IMR-90 (cell line): ENCODE results near the gene RLIM. TPM values are rescaled to one million over a fixed set of nuclear protein-coding genes. Genes with fewer than 3 reads are reported as not detected.

Experiments used
- ATAC-seq: fragments of 200-7000 bp; cut with Tn5 transposase; 2 replicates; pipeline ENCODE4 v1.9.1; 2020; ENCODE audit warnings: low read depth, mild to moderate bottlenecking, moderate library complexity
- BruUV-seq: library from RNA; stranded (reverse); fragments of 400-500 nt; replicated peaks from 2 replicates; lab custom pipeline; 2021; lab: Mats Ljungman, UMichigan
- CTCF ChIA-PET: fragments of 300-600 bp; formaldehyde crosslinking; extraction: SDS; loops from one replicate; lab custom pipeline; 2021; ENCODE audit warnings: antibody characterized with exemption; lab: Yijun Ruan, JAX
- POLR2A ChIA-PET: fragments of 300-600 bp; sonication (Branson Sonifier 250); formaldehyde crosslinking; loops from one replicate; lab custom pipeline; 2022; ENCODE audit warnings: antibody characterized with exemption; ENCODE audit not compliant: unreplicated experiment; lab: Charles Lee
- DNase-seq: peaks from one replicate; pipeline ENCODE4 v3.0.0; 2013
- H2AFZ ChIP-seq: replicated peaks from 2 replicates; pipeline ENCODE3; 2013; ENCODE audit warnings: low read length, mild to moderate bottlenecking; ENCODE audit not compliant: poor library complexity
- H2AK5ac ChIP-seq: 2 replicates; pipeline ENCODE4 v1.6.1; 2013; ENCODE audit warnings: low read depth, low read length, inconsistent platforms
- H2AK9ac ChIP-seq: replicated peaks from 2 replicates; pipeline ENCODE3; 2013; ENCODE audit warnings: mild to moderate bottlenecking, low read depth, low read length, moderate library complexity; ENCODE audit not compliant: poor library complexity
- H2BK120ac ChIP-seq: 2 replicates; pipeline ENCODE4 v1.6.1; 2013; ENCODE audit warnings: low read depth, low read length, inconsistent platforms
- H2BK15ac ChIP-seq: 3 replicates; pipeline ENCODE4 v1.6.1; 2013; ENCODE audit warnings: low read depth, low read length, inconsistent platforms
- H2BK20ac ChIP-seq: 2 replicates; pipeline ENCODE4 v1.6.1; 2013; ENCODE audit warnings: low read depth, mild to moderate bottlenecking, inconsistent platforms, low read length, moderate library complexity
- H2BK5ac ChIP-seq: 2 replicates; pipeline ENCODE4 v1.6.1; 2013; ENCODE audit warnings: mild to moderate bottlenecking, low read depth, low read length, inconsistent platforms; ENCODE audit not compliant: poor library complexity, severe bottlenecking
- H3K14ac ChIP-seq: replicated peaks from 2 replicates; pipeline ENCODE4 v1.6.1; 2013; ENCODE audit warnings: low read depth, low read length, inconsistent platforms
- H3K18ac ChIP-seq: 2 replicates; pipeline ENCODE4 v1.6.1; 2013; ENCODE audit warnings: low read depth, low read length, control low read depth
- H3K23ac ChIP-seq: 2 replicates; pipeline ENCODE4 v1.6.1; 2013; ENCODE audit warnings: low read depth, low read length, inconsistent platforms
- H3K27ac ChIP-seq: 2 replicates; pipeline ENCODE4 v1.5.1; 2013; ENCODE audit warnings: mild to moderate bottlenecking, control low read depth, low read length; ENCODE audit not compliant: insufficient read depth
- H3K27me3 ChIP-seq: 2 replicates; pipeline ENCODE4 v1.6.1; 2013; ENCODE audit warnings: low read length; ENCODE audit not compliant: control insufficient read depth, insufficient read depth
- H3K36me3 ChIP-seq: 2 replicates; pipeline ENCODE4 v1.6.1; 2013; ENCODE audit warnings: low read length, mixed read lengths; ENCODE audit not compliant: control insufficient read depth, insufficient read depth
- H3K4ac ChIP-seq: 2 replicates; pipeline ENCODE4 v1.6.1; 2013; ENCODE audit warnings: low read depth, low read length, inconsistent platforms
- H3K4me1 ChIP-seq: 2 replicates; pipeline ENCODE4 v1.6.1; 2013; ENCODE audit warnings: low read length, mixed read lengths; ENCODE audit not compliant: control insufficient read depth, insufficient read depth
- H3K4me2 ChIP-seq: 2 replicates; pipeline ENCODE4 v1.6.1; 2013; ENCODE audit warnings: low read depth, mild to moderate bottlenecking, control low read depth, low read length, moderate library complexity
- H3K4me3 ChIP-seq: 2 replicates; pipeline ENCODE4 v1.5.1; 2013; ENCODE audit warnings: low read depth, mild to moderate bottlenecking, control low read depth, low read length, moderate library complexity; ENCODE audit not compliant: insufficient read depth
- H3K56ac ChIP-seq: 2 replicates; pipeline ENCODE4 v1.6.1; 2013; ENCODE audit warnings: low read length, inconsistent platforms; ENCODE audit not compliant: insufficient read depth; ENCODE audit errors: extremely low read depth
- H3K79me1 ChIP-seq, 2 experiments: 2 replicates each; pipeline ENCODE4 v1.6.1; 2013; ENCODE audit warnings: low read length in 2 of 2, inconsistent platforms in 1 of 2, low read depth in 1 of 2
- H3K9ac ChIP-seq: 2 replicates; pipeline ENCODE4 v1.6.1; 2013; ENCODE audit warnings: low read depth, low read length, control low read depth
- H3K9me1 ChIP-seq: 2 replicates; pipeline ENCODE4 v1.6.1; 2013; ENCODE audit warnings: low read length, inconsistent platforms; ENCODE audit not compliant: insufficient read depth
- H3K9me3 ChIP-seq: 2 replicates; pipeline ENCODE4 v1.6.1; 2013; ENCODE audit warnings: low read length; ENCODE audit not compliant: control insufficient read depth, insufficient read depth
- H4K20me1 ChIP-seq: 2 replicates; pipeline ENCODE4 v1.6.1; 2013; ENCODE audit warnings: low read length, inconsistent platforms; ENCODE audit not compliant: insufficient read depth
- H4K5ac ChIP-seq: 2 replicates; pipeline ENCODE4 v1.6.1; 2013; ENCODE audit warnings: mild to moderate bottlenecking, low read depth, low read length, control low read depth
- H4K8ac ChIP-seq, 2 experiments: 2 replicates each; pipeline ENCODE4 v1.6.1; 2013; ENCODE audit warnings: low read depth in 2 of 2, low read length in 2 of 2, control low read depth in 1 of 2, inconsistent platforms in 1 of 2
- H4K91ac ChIP-seq: 2 replicates; pipeline ENCODE4 v1.6.1; 2013; ENCODE audit warnings: low read depth, low read length, inconsistent platforms; ENCODE audit not compliant: insufficient read depth
- BHLHE40 ChIP-seq: fragments of 150-350 bp; IDR thresholded peaks from 2 replicates; pipeline ENCODE4 v1.6.1; 2016; ENCODE audit warnings: mild to moderate bottlenecking, low read depth, low read length
- CEBPB ChIP-seq: IDR thresholded peaks from 2 replicates; pipeline ENCODE4 v1.6.1; 2012; ENCODE audit warnings: low read depth, low read length, improper control_type of control experiment
- CHD1 ChIP-seq: IDR thresholded peaks from 2 replicates; pipeline ENCODE4 v1.6.1; 2012; ENCODE audit warnings: low read depth, low read length, improper control_type of control experiment
- ELK1 ChIP-seq: fragments of 150-350 bp; IDR thresholded peaks from 2 replicates; pipeline ENCODE4 v1.6.1; 2016; ENCODE audit warnings: low read depth, mild to moderate bottlenecking, low read length, moderate library complexity, borderline replicate concordance
- FOS ChIP-seq: fragments of 150-350 bp; IDR thresholded peaks from 2 replicates; pipeline ENCODE4 v1.6.1; 2016; ENCODE audit warnings: low read depth, low read length
- MAFK ChIP-seq: IDR thresholded peaks from 2 replicates; pipeline ENCODE4 v1.6.1; 2012; ENCODE audit warnings: low read depth, low read length, improper control_type of control experiment
- MAZ ChIP-seq: IDR thresholded peaks from 2 replicates; pipeline ENCODE4 v1.6.1; 2012; ENCODE audit warnings: low read depth, mild to moderate bottlenecking, low read length, improper control_type of control experiment, moderate library complexity, borderline replicate concordance
- MXI1 ChIP-seq: IDR thresholded peaks from 2 replicates; pipeline ENCODE4 v1.6.1; 2012; ENCODE audit warnings: low read depth, mild to moderate bottlenecking, low read length, moderate library complexity, borderline replicate concordance
- NFE2L2 ChIP-seq: fragments of 150-350 bp; IDR thresholded peaks from 2 replicates; pipeline ENCODE4 v1.6.1; 2016; ENCODE audit warnings: low read depth, mild to moderate bottlenecking, low read length
- RCOR1 ChIP-seq: IDR thresholded peaks from 2 replicates; pipeline ENCODE4 v1.6.1; 2012; ENCODE audit warnings: mild to moderate bottlenecking, low read length, improper control_type of control experiment; ENCODE audit not compliant: insufficient replicate concordance
- RFX5 ChIP-seq: IDR thresholded peaks from 2 replicates; pipeline ENCODE4 v1.8.0; 2012; ENCODE audit warnings: low read depth, mild to moderate bottlenecking, low read length, moderate library complexity
- SMC3 ChIP-seq: fragments of 150-350 bp; IDR thresholded peaks from 2 replicates; pipeline ENCODE4 v1.6.1; 2016; ENCODE audit warnings: low read depth, mild to moderate bottlenecking, antibody characterized with exemption, low read length, moderate library complexity
- dilution Hi-C: fragments of 300-500 bp; cut with HindIII; formaldehyde crosslinking; loops from one replicate; pipeline ENCODE4 v1.14.3; 2018; ENCODE audit warnings: low sequenced_read_pairs; ENCODE audit not compliant: unreplicated experiment
- in situ Hi-C: fragments of 300-500 bp; cut with MboI; formaldehyde crosslinking; loops from 3 replicates; pipeline ENCODE4 v1.14.3; 2019; ENCODE audit warnings: low sequenced_read_pairs, inconsistent platforms, mixed read lengths
- intact Hi-C: fragments of 100-400 bp; cut with micrococcal nuclease; formaldehyde crosslinking; loops from 2 replicates; pipeline ENCODE4 v1.10.0; 2022
- polyA plus RNA-seq, 3 experiments: library from polyadenylated mRNA; depleted of rRNA; stranded (reverse); fragments of >200 nt; gene quantifications; 2 replicates each; pipeline ENCODE4 v1.2.3, GENCODE V29; 2012; ENCODE audit warnings: low replicate concordance in 1 of 3
- total RNA-seq: library from RNA; depleted of rRNA; stranded (reverse); fragments of >200 nt; gene quantifications from 2 replicates; pipeline ENCODE4 v1.2.3, GENCODE V29; 2012
- TF ChIP-seq, protein P1 (sequence below): conservative IDR thresholded peaks from 2 replicates; pipeline ENCODE4 v1.5.1; 2012; ENCODE audit warnings: mild to moderate bottlenecking, low read depth, low read length, improper control_type of control experiment

RLIM gene
- total and polyA plus RNA-seq, 2 of the 4 experiments (the other 2 are of a cell fraction): 9.4 to 77.4 TPM

GRCh38 chrX:74606799-74607198 lies 7.6 kb downstream of the RLIM start (continued):
- TF ChIP-seq ELK1: no peak
- TF ChIP-seq CEBPB: no peak
- no peak for TF ChIP-seq MAFK
- no peak for TF ChIP-seq RFX5
- no peak for TF ChIP-seq BHLHE40

DNA sequence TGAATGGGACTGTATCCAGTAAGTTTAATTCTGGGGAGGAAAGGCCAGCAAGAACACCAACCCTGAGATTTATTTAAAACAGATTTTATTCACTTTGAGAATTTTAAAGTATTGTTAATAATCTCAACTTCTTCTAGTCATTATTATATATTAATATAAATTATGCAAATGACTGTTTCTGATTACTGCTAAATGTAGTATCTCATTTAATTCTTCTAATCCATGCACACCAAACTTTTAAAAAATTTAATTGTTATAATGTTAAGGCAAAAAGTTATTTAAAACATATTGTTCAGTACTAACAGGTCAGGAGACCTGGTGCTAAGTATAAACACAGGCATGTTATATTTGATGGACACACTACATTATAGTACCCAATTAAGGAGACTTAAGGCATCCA lies 8.1 kb downstream of the RLIM start:
- H3K4me1 ChIP-seq: 0 out of 2 replicates have a peak, but pooled peaks cover 2% of the 10 kb centered on the region
- H2BK20ac ChIP-seq: no peak overlapping the region
- H2BK120ac ChIP-seq: no peak overlapping the region
- H3K18ac ChIP-seq: no peak overlapping the region
- DNase-seq: no peak
- H2BK5ac ChIP-seq: no peak overlapping the region
- H2AK5ac ChIP-seq: no peak overlapping the region
- ATAC-seq: no peak
- ChIA-PET CTCF (no interaction called here), POLR2A (no interaction called here)
- H3K9me1 ChIP-seq: no peaks in the 10 kb centered on the region
- no peak overlapping the region for H4K91ac ChIP-seq
- H4K5ac ChIP-seq: no peak overlapping the region
- BruUV-seq: no TSS peak
- H4K8ac ChIP-seq: no peak overlapping the region
- no peak overlapping the region for H3K4me3 ChIP-seq
- H3K23ac ChIP-seq: no peak overlapping the region
- dilution Hi-C loops: no loop called here
- H3K4ac ChIP-seq: no peak overlapping the region
- in situ Hi-C loops: no loop called here
- H3K36me3 ChIP-seq: peaks cover 5% of the 10 kb centered on the region
- H3K27ac ChIP-seq: no peak overlapping the region
- no peaks in the 10 kb centered on the region for H3K27me3 ChIP-seq
- no peak overlapping the region for H3K4me2 ChIP-seq
- no peak overlapping the region for H2AK9ac ChIP-seq
- no peak overlapping the region for H3K56ac ChIP-seq
- peaks cover 30% of the 10 kb centered on the region for H4K20me1 ChIP-seq
- H3K79me1 ChIP-seq: peaks cover 0 to 5% of the 10 kb centered on the region in 2 experiments; a peak in 1 of 4 replicates
- no peak overlapping the region for H3K9ac ChIP-seq
- intact Hi-C loops: no loop called here
- no peak overlapping the region for H2BK15ac ChIP-seq
- no peak overlapping the region for H2AFZ ChIP-seq
- H3K14ac ChIP-seq: no peak overlapping the region
- H3K9me3 ChIP-seq: no peaks in the 10 kb centered on the region
- TF ChIP-seq CEBPB (no peak), NFE2L2 (no peak), MXI1 (no peak), BHLHE40 (no peak), MAZ (no peak), SMC3 (no peak), RCOR1 (no peak), FOS (no peak), ELK1 (no peak), RFX5 (no peak), CHD1 (no peak)
- TF ChIP-seq, protein P1, sequence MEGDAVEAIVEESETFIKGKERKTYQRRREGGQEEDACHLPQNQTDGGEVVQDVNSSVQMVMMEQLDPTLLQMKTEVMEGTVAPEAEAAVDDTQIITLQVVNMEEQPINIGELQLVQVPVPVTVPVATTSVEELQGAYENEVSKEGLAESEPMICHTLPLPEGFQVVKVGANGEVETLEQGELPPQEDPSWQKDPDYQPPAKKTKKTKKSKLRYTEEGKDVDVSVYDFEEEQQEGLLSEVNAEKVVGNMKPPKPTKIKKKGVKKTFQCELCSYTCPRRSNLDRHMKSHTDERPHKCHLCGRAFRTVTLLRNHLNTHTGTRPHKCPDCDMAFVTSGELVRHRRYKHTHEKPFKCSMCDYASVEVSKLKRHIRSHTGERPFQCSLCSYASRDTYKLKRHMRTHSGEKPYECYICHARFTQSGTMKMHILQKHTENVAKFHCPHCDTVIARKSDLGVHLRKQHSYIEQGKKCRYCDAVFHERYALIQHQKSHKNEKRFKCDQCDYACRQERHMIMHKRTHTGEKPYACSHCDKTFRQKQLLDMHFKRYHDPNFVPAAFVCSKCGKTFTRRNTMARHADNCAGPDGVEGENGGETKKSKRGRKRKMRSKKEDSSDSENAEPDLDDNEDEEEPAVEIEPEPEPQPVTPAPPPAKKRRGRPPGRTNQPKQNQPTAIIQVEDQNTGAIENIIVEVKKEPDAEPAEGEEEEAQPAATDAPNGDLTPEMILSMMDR: no peak
